Activated CD4-positive, alpha-beta T cell treated with anti-CD3 and anti-CD28 coated beads, Interleukin-2, amount 50 U/mL, for 4 hours (primary cell): Measurements from ENCODE around the gene TAGLN2.
A peak's percentile ranks its signal among the peaks of the same experiment; 100 is the strongest.

Experiments used
- DNase-seq, 2 experiments: peaks; one replicate each; pipeline ENCODE4 v3.0.0-alpha.2; 2020

The TAGLN2 gene

GRCh38 chr1:159924791-159925718, at the start of gene TAGLN2:
TAGLN2 (minus strand) TSS chr1:159925507; CDS start chr1:159920509, 4,998 bp downstream.
- DNase-seq = peak; percentile 84 to 85

GRCh38 chr1:159974350-159974965, 49.2 kb upstream of the TAGLN2 start:
- no peak for DNase-seq

DNA sequence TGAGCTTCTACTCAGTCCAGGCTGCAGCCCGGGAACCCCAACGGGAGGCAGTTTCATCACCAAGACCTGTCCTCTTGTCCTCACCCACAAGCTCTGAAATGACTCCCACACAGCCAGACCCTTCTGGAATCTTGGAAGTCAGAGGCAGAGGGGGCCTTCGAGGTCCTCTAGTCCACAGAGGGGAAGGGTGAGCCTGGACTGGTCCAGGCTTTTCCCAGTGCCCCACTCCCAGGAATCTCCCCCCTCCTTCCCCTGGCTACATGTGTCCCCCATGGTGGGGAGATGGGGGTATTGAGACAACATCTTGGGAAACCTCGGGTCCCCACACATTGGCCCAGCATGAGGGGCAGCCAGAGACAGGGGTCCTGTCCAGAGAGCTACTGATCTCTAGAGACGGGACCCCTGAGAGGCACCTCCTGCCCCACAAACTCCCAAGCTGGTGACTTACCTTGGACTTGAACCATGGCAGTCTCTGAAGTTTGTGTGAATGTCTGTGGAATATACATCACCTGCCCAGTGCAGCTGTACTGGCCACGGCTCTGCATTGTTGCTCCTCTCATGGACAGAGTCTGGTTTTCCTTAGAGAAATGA, 48.1 kb upstream of the TAGLN2 start:
- DNase-seq = no peak

GRCh38 chr1:159972443-159973205, 47.3 kb upstream of the TAGLN2 start:
- DNase-seq = no peak

DNA sequence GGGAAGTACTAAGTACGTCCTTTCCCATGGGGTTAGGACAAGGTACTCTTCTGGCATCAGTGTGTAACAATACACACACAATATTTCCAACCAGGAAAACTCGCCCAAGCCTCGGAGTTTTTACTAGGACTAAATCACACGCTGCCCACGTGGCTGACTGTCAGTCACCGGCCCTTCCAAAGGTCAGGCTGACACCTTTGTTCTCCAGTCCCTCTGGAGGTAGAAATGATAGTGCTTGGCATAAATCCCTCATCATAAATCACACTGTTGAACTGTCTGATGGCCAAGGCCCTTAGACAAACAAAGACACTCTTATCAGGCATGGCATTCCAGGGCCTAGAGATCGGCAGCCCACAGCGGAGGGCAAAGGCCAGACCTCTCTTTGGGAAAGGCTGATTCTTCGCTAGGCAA, 45.6 kb upstream of the TAGLN2 start:
- DNase-seq = no peak

- no peak for DNase-seq
Measured at GRCh38 chr1:159968901-159969300, 43.6 kb upstream of the TAGLN2 start.

- DNase-seq = no peak
Measured at GRCh38 chr1:159965263-159965662, 40.0 kb upstream of the TAGLN2 start.

GRCh38 chr1:159964144-159964543, 38.8 kb upstream of the TAGLN2 start:
- DNase-seq = no peak

DNA sequence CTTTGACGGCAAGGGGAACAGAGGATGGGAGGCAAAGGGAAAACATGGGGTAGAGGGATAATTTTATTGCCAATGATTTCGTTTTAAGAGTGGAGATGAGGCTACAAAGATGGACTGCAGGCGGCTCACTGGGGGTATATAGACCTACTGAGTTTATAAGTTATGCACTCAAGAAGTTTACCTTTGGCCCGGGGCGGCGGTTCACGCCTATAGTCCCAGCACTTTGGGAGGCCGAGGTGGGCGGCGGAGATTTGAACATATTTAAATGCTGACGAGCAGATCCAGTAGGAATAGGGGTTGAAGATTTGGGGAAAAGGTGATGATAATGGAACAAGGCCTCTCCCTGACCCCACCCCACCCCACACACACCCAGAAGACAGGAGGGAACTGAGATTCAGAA, 36.9 kb upstream of the TAGLN2 start:
- no peak for DNase-seq

DNA sequence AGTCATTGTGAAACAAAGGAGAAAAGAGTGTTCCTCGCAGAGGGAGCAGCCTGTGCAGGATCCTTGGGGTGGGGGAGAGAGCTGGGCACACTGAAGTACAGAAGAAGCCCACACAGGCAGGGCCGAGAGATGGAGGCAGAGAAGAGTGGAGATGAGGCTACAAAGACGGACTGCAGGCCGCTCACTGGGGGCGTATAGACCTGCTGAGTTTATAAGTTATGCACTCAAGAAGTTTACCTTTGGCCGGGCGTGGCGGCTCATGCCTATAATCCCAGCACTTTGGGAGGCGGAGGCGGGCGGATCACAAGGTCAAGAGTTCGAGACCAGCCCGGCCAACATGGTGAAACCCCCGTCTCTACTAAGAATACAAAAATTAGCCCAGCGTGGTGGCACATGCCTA, 36.3 kb upstream of the TAGLN2 start:
- no peak for DNase-seq

DNA sequence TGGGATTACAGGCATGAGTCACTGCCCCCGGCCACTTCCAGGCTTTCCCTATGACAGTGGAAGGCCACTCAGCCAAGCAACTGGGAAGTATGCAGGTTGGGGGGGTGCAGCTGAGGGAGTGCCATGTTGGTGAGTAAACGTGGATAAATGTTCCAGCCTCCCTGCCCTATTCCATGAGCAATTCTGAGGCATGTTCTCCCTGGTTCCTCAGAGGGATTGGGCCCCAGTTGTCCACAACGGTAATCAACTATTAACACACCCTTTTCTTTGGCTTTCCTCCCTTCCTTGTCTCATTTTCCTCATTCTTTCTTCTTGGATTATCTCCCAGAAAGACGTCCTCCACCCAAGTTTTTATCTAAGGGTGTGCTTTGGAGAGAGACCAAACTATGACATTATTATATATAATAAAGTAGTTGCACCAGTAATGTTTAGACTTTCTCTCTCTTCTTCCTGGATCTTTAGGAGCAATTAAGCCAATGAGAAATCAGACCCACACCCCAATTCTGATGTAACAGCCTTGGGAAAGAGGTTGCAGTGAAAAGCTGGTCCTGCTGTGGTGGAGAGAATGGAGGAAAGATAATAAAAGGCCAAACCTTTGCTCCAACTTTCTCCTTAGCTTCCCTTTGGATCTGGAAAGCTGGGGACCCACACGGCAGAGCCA, 35.5 kb upstream of the TAGLN2 start:
- no peak for DNase-seq

GRCh38 chr1:159959451-159959850, 34.1 kb upstream of the TAGLN2 start:
- DNase-seq = no peak

DNA sequence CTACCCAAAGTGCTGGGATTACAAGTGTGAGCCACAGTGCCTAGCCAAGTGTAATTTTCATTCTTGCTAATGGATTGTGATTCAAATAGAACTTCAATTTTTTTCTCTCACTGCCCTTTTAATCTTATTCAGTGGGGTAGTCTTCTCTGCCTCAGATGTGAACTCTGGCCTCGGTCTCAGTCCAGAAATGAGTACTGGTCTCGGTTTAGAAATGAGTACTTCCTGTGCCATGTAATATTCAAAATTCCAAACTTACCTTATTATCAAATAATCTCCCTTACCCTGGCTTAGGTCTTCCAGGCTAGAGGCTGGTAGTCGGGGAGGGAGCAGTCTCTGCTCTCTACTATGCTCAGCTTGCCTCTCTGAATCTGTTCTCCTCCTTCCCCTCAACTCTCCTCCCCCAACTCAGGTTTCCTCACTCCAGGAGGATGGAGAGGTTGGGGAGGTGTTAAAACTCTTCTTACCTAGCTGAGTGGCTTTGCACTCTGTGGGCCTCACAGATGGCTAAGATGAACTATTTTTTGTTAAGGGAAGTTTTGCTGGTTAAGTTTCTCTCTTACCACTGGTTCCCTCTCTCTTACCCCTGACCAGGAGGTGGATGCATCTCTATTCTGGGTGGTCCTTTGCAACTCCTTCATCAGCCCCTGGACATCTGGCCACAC, 33.5 kb upstream of the TAGLN2 start:
- no peak for DNase-seq

- DNase-seq = no peak
Measured at GRCh38 chr1:159957824-159958268, 32.5 kb upstream of the TAGLN2 start.

DNA sequence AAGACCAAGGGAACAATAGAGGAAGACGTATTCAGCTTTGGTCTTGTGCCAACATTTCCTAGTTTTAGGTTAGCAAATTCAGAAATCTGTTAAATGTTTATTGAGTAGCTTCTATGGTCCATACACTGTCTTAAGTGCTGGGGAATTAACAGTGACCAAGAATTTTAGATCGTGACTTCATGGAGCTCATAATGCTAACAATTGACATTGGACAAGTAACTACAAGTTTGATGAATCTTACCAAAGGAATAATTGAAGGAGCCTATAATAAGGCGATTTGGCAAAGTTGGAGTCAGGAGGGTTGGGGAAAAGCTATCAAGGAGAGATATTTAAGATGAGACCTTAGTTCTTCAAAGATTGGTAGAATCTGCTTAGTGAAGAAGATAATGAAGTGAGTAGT, 30.1 kb upstream of the TAGLN2 start:
- no peak for DNase-seq

- no peak for DNase-seq
Measured at GRCh38 chr1:159953536-159954515, 28.5 kb upstream of the TAGLN2 start, which contains the start of gene SLAMF9. SLAMF9 (minus strand) TSS chr1:159954237; CDS start chr1:159954137, 100 bp downstream.

DNA sequence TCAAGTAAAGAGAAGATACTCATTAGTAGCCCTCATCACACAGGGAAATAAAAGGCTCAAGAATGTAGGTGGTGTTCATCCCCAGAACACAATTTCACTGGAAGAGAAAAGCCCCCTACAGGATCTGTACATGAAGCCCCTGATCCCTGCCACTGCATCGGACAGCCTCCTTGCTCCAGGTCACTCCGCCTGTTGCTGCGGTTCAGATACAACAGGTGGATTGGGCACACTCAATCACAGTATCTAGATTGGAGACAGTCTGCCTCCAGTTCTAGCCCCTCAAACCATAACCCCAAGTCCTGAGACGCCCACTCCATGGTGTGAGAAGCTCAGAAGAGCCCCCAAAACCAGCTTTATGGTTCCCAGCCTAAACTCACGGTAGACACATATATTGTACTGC, 27.6 kb upstream of the TAGLN2 start:
- DNase-seq = no peak

GRCh38 chr1:159951551-159951950, 26.2 kb upstream of the TAGLN2 start:
- no peak for DNase-seq

- no peak for DNase-seq
Measured at GRCh38 chr1:159951016-159951415, 25.7 kb upstream of the TAGLN2 start.

- DNase-seq = no peak
Measured at GRCh38 chr1:159949981-159950381, 24.7 kb upstream of the TAGLN2 start.

DNA sequence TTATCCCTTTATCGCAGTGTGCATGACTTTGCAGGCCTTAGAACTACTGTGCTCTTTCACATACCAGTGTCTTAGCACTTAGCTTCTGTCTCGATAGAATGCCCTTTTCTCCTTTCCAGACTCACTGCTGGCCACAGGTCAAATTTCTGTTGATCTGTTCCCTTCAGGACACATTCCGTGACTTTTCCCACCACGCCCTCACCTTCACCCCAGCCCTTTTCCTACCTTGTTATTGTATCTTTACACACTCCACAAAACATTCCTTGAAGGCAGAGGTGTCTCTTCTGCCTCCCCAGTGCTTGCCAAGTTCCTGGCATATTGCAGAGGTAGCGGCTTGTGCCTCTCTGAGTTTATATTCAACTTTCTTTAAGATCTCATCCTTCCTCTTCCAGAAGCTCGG, 23.8 kb upstream of the TAGLN2 start:
- no peak for DNase-seq
